Rectal smooth muscle tissue (tissue), 1 donor: ENCODE data around the gene CXCR1.
"Not testable (repeated sequence)": the region's sequence is repeated elsewhere in the genome, so short reads cannot be mapped to it uniquely, and the experiment has no call there.

Experiments
- H3K27ac ChIP-seq: one replicate; pipeline ENCODE4 v1.7.0; 2013; ENCODE audit warnings: low read depth, low read length, inconsistent platforms
- H3K27me3 ChIP-seq: one replicate; pipeline ENCODE4 v1.7.0; 2013; ENCODE audit warnings: low read length; ENCODE audit not compliant: control insufficient read depth, insufficient read depth
- H3K36me3 ChIP-seq: one replicate; pipeline ENCODE4 v1.7.0; 2013; ENCODE audit warnings: low read length; ENCODE audit not compliant: control insufficient read depth, insufficient read depth
- H3K4me1 ChIP-seq: one replicate; pipeline ENCODE4 v1.7.0; 2013; ENCODE audit warnings: low read length; ENCODE audit not compliant: control insufficient read depth, insufficient read depth
- H3K4me3 ChIP-seq: one replicate; pipeline ENCODE4 v1.7.0; 2013; ENCODE audit warnings: low read length
- H3K9ac ChIP-seq: one replicate; pipeline ENCODE4 v1.7.0; 2013; ENCODE audit warnings: low read length

CXCR1 gene

GRCh38 chr2:218184331-218184730, 17.6 kb upstream of the CXCR1 start:
- H3K4me1 ChIP-seq, result peaks cover 16% of the 10 kb centered on the region
- H3K27ac ChIP-seq, result no peak overlapping the region

GRCh38 chr2:218180467-218181114, 13.8 kb upstream of the CXCR1 start:
- H3K9ac ChIP-seq, result no peak overlapping the region
- H3K36me3 ChIP-seq, result no peaks in the 10 kb centered on the region
- no peaks in the 10 kb centered on the region for H3K27me3 ChIP-seq
- H3K27ac ChIP-seq, result no peak overlapping the region
- H3K4me3 ChIP-seq, result no peak overlapping the region
- H3K4me1 ChIP-seq, result no peaks in the 10 kb centered on the region

More at GRCh38 chr2:218184331-218184730, 17.6 kb upstream of the CXCR1 start:
- H3K4me3 ChIP-seq, result no peak overlapping the region
- no peaks in the 10 kb centered on the region for H3K36me3 ChIP-seq
- H3K9ac ChIP-seq, result no peak overlapping the region
- no peaks in the 10 kb centered on the region for H3K27me3 ChIP-seq

GRCh38 chr2:218179782-218180181, 13.0 kb upstream of the CXCR1 start:
- Histone ChIP-seq H3K4me1 (no peaks in the 10 kb centered on the region), H3K27ac (no peak overlapping the region), H3K4me3 (no peak overlapping the region), H3K36me3 (no peaks in the 10 kb centered on the region), H3K9ac (no peak overlapping the region), H3K27me3 (no peaks in the 10 kb centered on the region)

GRCh38 chr2:218172845-218173244, 6.1 kb upstream of the CXCR1 start:
- Histone ChIP-seq H3K4me1 (no peaks in the 10 kb centered on the region), H3K27ac (no peak overlapping the region), H3K36me3 (no peaks in the 10 kb centered on the region), H3K4me3 (no peak overlapping the region), H3K9ac (no peak overlapping the region), H3K27me3 (no peaks in the 10 kb centered on the region)

- H3K4me3 ChIP-seq, H3K27ac ChIP-seq, H3K36me3 ChIP-seq, H3K27me3 ChIP-seq, H3K4me1 ChIP-seq, H3K9ac ChIP-seq: not testable (repeated sequence)
Observed at GRCh38 chr2:218171744-218172143, 5.0 kb upstream of the CXCR1 start.

- H3K4me1 ChIP-seq, result no peaks in the 10 kb centered on the region
- H3K4me3 ChIP-seq, result no peak overlapping the region
- no peaks in the 10 kb centered on the region for H3K27me3 ChIP-seq
- H3K27ac ChIP-seq, result no peak overlapping the region
- no peak overlapping the region for H3K9ac ChIP-seq
- H3K36me3 ChIP-seq, result no peaks in the 10 kb centered on the region
Observed at GRCh38 chr2:218169757-218170546, 3.2 kb upstream of the CXCR1 start.

- H3K4me1 ChIP-seq, result no peaks in the 10 kb centered on the region
- no peak overlapping the region for H3K27ac ChIP-seq
- no peak overlapping the region for H3K4me3 ChIP-seq
- H3K9ac ChIP-seq, result no peak overlapping the region
- H3K36me3 ChIP-seq, result no peaks in the 10 kb centered on the region
- H3K27me3 ChIP-seq, result no peaks in the 10 kb centered on the region
Observed at GRCh38 chr2:218168635-218169462, 2.1 kb upstream of the CXCR1 start.

GRCh38 chr2:218168016-218168415, 1.3 kb upstream of the CXCR1 start:
- Histone ChIP-seq H3K27ac (no peak overlapping the region), H3K4me1 (no peaks in the 10 kb centered on the region), H3K27me3 (no peaks in the 10 kb centered on the region), H3K9ac (no peak overlapping the region), H3K36me3 (no peaks in the 10 kb centered on the region), H3K4me3 (no peak overlapping the region)

- Histone ChIP-seq H3K4me1 (no peaks in the 10 kb centered on the region), H3K36me3 (no peaks in the 10 kb centered on the region), H3K27me3 (no peaks in the 10 kb centered on the region), H3K27ac (no peak overlapping the region), H3K9ac (no peak overlapping the region), H3K4me3 (no peak overlapping the region)
Observed at GRCh38 chr2:218162814-218163213, 3.9 kb downstream of the CXCR1 start.

- H3K36me3 ChIP-seq, result no peaks in the 10 kb centered on the region
- H3K4me1 ChIP-seq, result no peaks in the 10 kb centered on the region
- no peaks in the 10 kb centered on the region for H3K27me3 ChIP-seq
- no peak overlapping the region for H3K27ac ChIP-seq
- no peak overlapping the region for H3K9ac ChIP-seq
- no peak overlapping the region for H3K4me3 ChIP-seq
Observed at GRCh38 chr2:218161644-218162043, 5.1 kb downstream of the CXCR1 start.

- H3K4me1 ChIP-seq, result no peaks in the 10 kb centered on the region
- no peak overlapping the region for H3K9ac ChIP-seq
- no peak overlapping the region for H3K27ac ChIP-seq
- H3K27me3 ChIP-seq, result no peaks in the 10 kb centered on the region
- H3K4me3 ChIP-seq, result no peak overlapping the region
- H3K36me3 ChIP-seq, result no peaks in the 10 kb centered on the region
Observed at GRCh38 chr2:218155953-218156479, 10.7 kb downstream of the CXCR1 start.

GRCh38 chr2:218152777-218153176, 14.0 kb downstream of the CXCR1 start:
- H3K27ac ChIP-seq, result no peak overlapping the region
- no peaks in the 10 kb centered on the region for H3K27me3 ChIP-seq
- no peak overlapping the region for H3K4me3 ChIP-seq

More at GRCh38 chr2:218152777-218153176, 14.0 kb downstream of the CXCR1 start:
- H3K4me1 ChIP-seq, result no peaks in the 10 kb centered on the region
- H3K36me3 ChIP-seq, result no peaks in the 10 kb centered on the region
- H3K9ac ChIP-seq, result no peak overlapping the region
